Hepatocyte (in vitro differentiated cells): ENCODE results near the gene AUTS2. TPM values are rescaled to one million over a fixed set of nuclear protein-coding genes. Genes with fewer than 3 reads are reported as not detected.

Source experiments
- DNase-seq: peaks from one replicate; pipeline ENCODE4 v3.0.0-alpha.2; 2016; ENCODE audit warnings: low spot score
- H2AFZ ChIP-seq: fragments of 200-600 bp; sonication (generic); 2 replicates; pipeline ENCODE4 v1.6.0; 2016; ENCODE audit warnings: antibody characterized with exemption, mild to moderate bottlenecking
- H3K27ac ChIP-seq: fragments of 200-600 bp; sonication (generic); 2 replicates; pipeline ENCODE4 v1.5.1; 2016; ENCODE audit warnings: mild to moderate bottlenecking
- H3K27me3 ChIP-seq: fragments of 200-600 bp; sonication (generic); 2 replicates; pipeline ENCODE4 v1.6.1; 2016
- H3K36me3 ChIP-seq: fragments of 200-600 bp; sonication (generic); replicated peaks from 2 replicates; pipeline ENCODE4 v1.5.1; 2016; ENCODE audit warnings: low read depth; ENCODE audit not compliant: insufficient read depth
- H3K4me1 ChIP-seq: fragments of 200-600 bp; sonication (generic); 2 replicates; pipeline ENCODE4 v1.5.1; 2016; ENCODE audit warnings: mild to moderate bottlenecking, moderate library complexity; ENCODE audit not compliant: insufficient read depth
- H3K4me2 ChIP-seq: fragments of 200-600 bp; sonication (generic); 2 replicates; pipeline ENCODE4 v1.6.0; 2016
- H3K4me3 ChIP-seq: fragments of 200-600 bp; sonication (generic); 2 replicates; pipeline ENCODE4 v1.5.1; 2016; ENCODE audit warnings: mild to moderate bottlenecking
- H3K79me2 ChIP-seq: fragments of 200-600 bp; sonication (generic); 2 replicates; pipeline ENCODE4 v1.6.0; 2017; ENCODE audit warnings: mild to moderate bottlenecking
- H3K9me2 ChIP-seq: fragments of 200-600 bp; sonication (generic); replicated peaks from 2 replicates; pipeline ENCODE4 v1.6.0; 2017; ENCODE audit warnings: mild to moderate bottlenecking; ENCODE audit not compliant: insufficient read depth
- H3K9me3 ChIP-seq: fragments of 200-600 bp; sonication (generic); 2 replicates; pipeline ENCODE4 v1.5.1; 2016; ENCODE audit warnings: low read depth, mild to moderate bottlenecking
- H4K20me1 ChIP-seq: fragments of 200-600 bp; sonication (generic); 2 replicates; pipeline ENCODE4 v1.6.0; 2016; ENCODE audit warnings: mild to moderate bottlenecking; ENCODE audit not compliant: insufficient read depth, poor library complexity, severe bottlenecking
- CTCF ChIP-seq: fragments of 200-600 bp; sonication (generic); IDR thresholded peaks from 2 replicates; pipeline ENCODE4 v1.5.1; 2016; ENCODE audit warnings: antibody characterized with exemption, mild to moderate bottlenecking; ENCODE audit not compliant: poor library complexity
- EZH2 ChIP-seq: fragments of 200-600 bp; sonication (generic); IDR thresholded peaks from 2 replicates; pipeline ENCODE4 v1.6.1; 2016; ENCODE audit warnings: antibody characterized with exemption, mild to moderate bottlenecking, borderline replicate concordance
- EZH2phosphoT487 ChIP-seq: fragments of 200-600 bp; sonication (generic); IDR thresholded peaks from one replicate; pipeline ENCODE4 v1.6.1; 2018; ENCODE audit warnings: antibody characterized with exemption, mild to moderate bottlenecking, low read depth, moderate library complexity; ENCODE audit not compliant: unreplicated experiment, severe bottlenecking
- WGBS: methylation state at CpG from one replicate; pipeline ENCODE4 v1.1.6; 2016; ENCODE audit warnings: low lambda C conversion rate; ENCODE audit errors: missing lambda C conversion rate; 5-methylcytosine and 5-hydroxymethylcytosine counted together
- polyA plus RNA-seq: library from polyadenylated mRNA; unstranded; fragments of >200 nt; fragmentation: Nextera tagmentation; extraction: Ambion mirVana; gene quantifications from 2 replicates; pipeline ENCODE4 v1.2.1, GENCODE V29; 2016
- total RNA-seq: library from RNA; depleted of rRNA; stranded (reverse); fragments of >200 nt; gene quantifications from 2 replicates; pipeline ENCODE4 v1.2.3, GENCODE V29; 2014

Gene AUTS2
- total and polyA plus RNA-seq, 2 experiments from 2014 or later, result 34.4 to 40.9 TPM

- WGBS, result 93% methylated on average over 1 of the region's 1 CpG
- H3K27me3 ChIP-seq, result no peaks in the 10 kb centered on the region
- no peak overlapping the region for H3K4me2 ChIP-seq
- H4K20me1 ChIP-seq, result no peaks in the 10 kb centered on the region
- H2AFZ ChIP-seq, result no peak overlapping the region
- H3K36me3 ChIP-seq, result no peaks in the 10 kb centered on the region
- no peaks in the 10 kb centered on the region for H3K9me2 ChIP-seq
- H3K79me2 ChIP-seq, result no peaks in the 10 kb centered on the region
- no peak overlapping the region for H3K4me3 ChIP-seq
- no peak overlapping the region for H3K27ac ChIP-seq
- no peaks in the 10 kb centered on the region for H3K4me1 ChIP-seq
- TF ChIP-seq EZH2 (no peak), CTCF (no peak), EZH2phosphoT487 (no peak)
- no peak for DNase-seq
- H3K9me3 ChIP-seq, result no peaks in the 10 kb centered on the region
Measured at GRCh38 chr7:70053989-70054388, 455.7 kb downstream of the AUTS2 start.

- no peak overlapping the region for H3K4me2 ChIP-seq
- WGBS, result 73% methylated on average over 1 of the region's 1 CpG
- H3K79me2 ChIP-seq, result no peaks in the 10 kb centered on the region
- no peaks in the 10 kb centered on the region for H4K20me1 ChIP-seq
- no peak overlapping the region for H3K4me3 ChIP-seq
- no peaks in the 10 kb centered on the region for H3K9me3 ChIP-seq
- DNase-seq, result no peak
- no peak overlapping the region for H3K27ac ChIP-seq
- H3K4me1 ChIP-seq, result no peaks in the 10 kb centered on the region
- no peaks in the 10 kb centered on the region for H3K36me3 ChIP-seq
- H3K9me2 ChIP-seq, result no peaks in the 10 kb centered on the region
- no peaks in the 10 kb centered on the region for H3K27me3 ChIP-seq
- TF ChIP-seq EZH2 (no peak), CTCF (no peak), EZH2phosphoT487 (no peak)
- no peak overlapping the region for H2AFZ ChIP-seq
Measured at GRCh38 chr7:70056363-70056762, 458.1 kb downstream of the AUTS2 start.

GRCh38 chr7:70060298-70061068, 462.2 kb downstream of the AUTS2 start:
- H3K27ac ChIP-seq, result no peak overlapping the region
- H3K36me3 ChIP-seq, result no peaks in the 10 kb centered on the region
- H3K4me1 ChIP-seq, result no peaks in the 10 kb centered on the region
- no peak overlapping the region for H3K4me3 ChIP-seq
- H3K27me3 ChIP-seq, result no peaks in the 10 kb centered on the region
- H4K20me1 ChIP-seq, result no peaks in the 10 kb centered on the region
- H3K79me2 ChIP-seq, result no peaks in the 10 kb centered on the region
- H3K9me2 ChIP-seq, result no peaks in the 10 kb centered on the region
- TF ChIP-seq CTCF (no peak), EZH2phosphoT487 (no peak), EZH2 (no peak)
- DNase-seq, result no peak
- no peaks in the 10 kb centered on the region for H3K9me3 ChIP-seq
- no peak overlapping the region for H2AFZ ChIP-seq
- H3K4me2 ChIP-seq, result no peak overlapping the region
- WGBS, result 65% methylated on average over 6 of the region's 6 CpGs
